Measurements from ENCODE around the gene ZNF423.

The ZNF423 gene

GRCh38 chr16:49858200-49859124, 2.5 kb upstream of the ZNF423 start:
- Histone ChIP-seq H3K4me2 (ENCODE audit: insufficient read depth, low read length) (peak overlapping the region; percentile 33; the same call in 1 of the 2 replicates), H3K9ac (ENCODE audit: low read depth, low read length) (no peak overlapping the region)
- peak; percentile 13 for DNase-seq

GRCh38 chr16:49857423-49858181, 1.7 kb upstream of the ZNF423 start:
- Histone ChIP-seq H4K20me1 (ENCODE audit: insufficient read depth, low read length) (0 out of 2 replicates have a peak, but pooled peaks cover 3% of the 10 kb centered on the region), H3K4me1 (ENCODE audit: insufficient read depth, low read length) (peaks cover 16% of the 10 kb centered on the region), H3K27me3 (ENCODE audit: insufficient read depth, low read length, poor library complexity) (peaks cover 21% of the 10 kb centered on the region), H2AFZ (ENCODE audit: low read depth, low read length) (no peak overlapping the region), H3K4me3 (ENCODE audit: low read depth in 1 of 2, low read length in 2 of 2) (no peak overlapping the region), H3K9ac (ENCODE audit: low read depth, low read length) (no peak overlapping the region), H3K27ac (ENCODE audit: low read length) (no peak overlapping the region), H3K36me3 (ENCODE audit: insufficient read depth, low read length) (no peaks in the 10 kb centered on the region), H3K9me3 (ENCODE audit: insufficient read depth, low read length, severe bottlenecking) (no peaks in the 10 kb centered on the region), H3K4me2 (ENCODE audit: insufficient read depth, low read length) (no peak overlapping the region), H3K79me2 (ENCODE audit: insufficient read depth, low read length) (no peaks in the 10 kb centered on the region)
- DNase-seq (peak; percentile 14), ATAC-seq (ENCODE audit: insufficient read depth, low read depth) (no peak)
- TF ChIP-seq EZH2 (IDR thresholded peaks at IDR 0.05; ENCODE audit: borderline replicate concordance, low read depth, low read length, severe bottlenecking) (no peak), CTCF (IDR thresholded peaks at IDR 0.05; ENCODE audit: borderline replicate concordance, extremely low read depth, low read length, poor library complexity, severe bottlenecking) (peak; percentile 49)

More at GRCh38 chr16:49858200-49859124, 2.5 kb upstream of the ZNF423 start:
- H2AFZ ChIP-seq (ENCODE audit: low read depth, low read length): no peak overlapping the region
- H3K79me2 ChIP-seq (ENCODE audit: insufficient read depth, low read length): no peaks in the 10 kb centered on the region
- no peaks in the 10 kb centered on the region for H3K36me3 ChIP-seq (ENCODE audit: insufficient read depth, low read length)
- no peak overlapping the region for H3K27ac ChIP-seq (ENCODE audit: low read length)
- H3K9me3 ChIP-seq (ENCODE audit: insufficient read depth, low read length, severe bottlenecking): no peaks in the 10 kb centered on the region
- ATAC-seq (ENCODE audit: insufficient read depth, low read depth): no peak
- H3K27me3 ChIP-seq (ENCODE audit: insufficient read depth, low read length, poor library complexity): peaks cover 21% of the 10 kb centered on the region
- H3K4me3 ChIP-seq (ENCODE audit: low read depth in 1 of 2, low read length in 2 of 2): no peak overlapping the region; a peak in 1 of 4 replicates
- H3K4me1 ChIP-seq (ENCODE audit: insufficient read depth, low read length): peaks cover 16% of the 10 kb centered on the region
- H4K20me1 ChIP-seq (ENCODE audit: insufficient read depth, low read length): 0 out of 2 replicates have a peak, but pooled peaks cover 3% of the 10 kb centered on the region
- TF ChIP-seq EZH2 (IDR thresholded peaks at IDR 0.05; ENCODE audit: borderline replicate concordance, low read depth, low read length, severe bottlenecking): no peak
- no peak for TF ChIP-seq CTCF (IDR thresholded peaks at IDR 0.05; ENCODE audit: borderline replicate concordance, extremely low read depth, low read length, poor library complexity, severe bottlenecking)

- no peak overlapping the region for H3K4me2 ChIP-seq (ENCODE audit: insufficient read depth, low read length)
- no peaks in the 10 kb centered on the region for H3K9me3 ChIP-seq (ENCODE audit: insufficient read depth, low read length, severe bottlenecking)
- H3K4me1 ChIP-seq (ENCODE audit: insufficient read depth, low read length): peaks cover 16% of the 10 kb centered on the region
- TF ChIP-seq EZH2 (IDR thresholded peaks at IDR 0.05; ENCODE audit: borderline replicate concordance, low read depth, low read length, severe bottlenecking) (no peak), CTCF (IDR thresholded peaks at IDR 0.05; ENCODE audit: borderline replicate concordance, extremely low read depth, low read length, poor library complexity, severe bottlenecking) (no peak)
- no peak overlapping the region for H3K9ac ChIP-seq (ENCODE audit: low read depth, low read length)
- no peak for ATAC-seq (ENCODE audit: insufficient read depth, low read depth)
- peaks cover 17% of the 10 kb centered on the region for H3K27me3 ChIP-seq (ENCODE audit: insufficient read depth, low read length, poor library complexity)
- no peak for DNase-seq
- no peaks in the 10 kb centered on the region for H3K36me3 ChIP-seq (ENCODE audit: insufficient read depth, low read length)
- 0 out of 2 replicates have a peak, but pooled peaks cover 3% of the 10 kb centered on the region for H4K20me1 ChIP-seq (ENCODE audit: insufficient read depth, low read length)
- H3K4me3 ChIP-seq (ENCODE audit: low read depth in 1 of 2, low read length in 2 of 2): no peak overlapping the region
- H3K27ac ChIP-seq (ENCODE audit: low read length): no peak overlapping the region
- no peaks in the 10 kb centered on the region for H3K79me2 ChIP-seq (ENCODE audit: insufficient read depth, low read length)
- no peak overlapping the region for H2AFZ ChIP-seq (ENCODE audit: low read depth, low read length)
Measured at GRCh38 chr16:49856672-49857330, 889 bp upstream of the ZNF423 start.
